ENCODE measurements around the gene PNPLA1.

Gene PNPLA1

DNA sequence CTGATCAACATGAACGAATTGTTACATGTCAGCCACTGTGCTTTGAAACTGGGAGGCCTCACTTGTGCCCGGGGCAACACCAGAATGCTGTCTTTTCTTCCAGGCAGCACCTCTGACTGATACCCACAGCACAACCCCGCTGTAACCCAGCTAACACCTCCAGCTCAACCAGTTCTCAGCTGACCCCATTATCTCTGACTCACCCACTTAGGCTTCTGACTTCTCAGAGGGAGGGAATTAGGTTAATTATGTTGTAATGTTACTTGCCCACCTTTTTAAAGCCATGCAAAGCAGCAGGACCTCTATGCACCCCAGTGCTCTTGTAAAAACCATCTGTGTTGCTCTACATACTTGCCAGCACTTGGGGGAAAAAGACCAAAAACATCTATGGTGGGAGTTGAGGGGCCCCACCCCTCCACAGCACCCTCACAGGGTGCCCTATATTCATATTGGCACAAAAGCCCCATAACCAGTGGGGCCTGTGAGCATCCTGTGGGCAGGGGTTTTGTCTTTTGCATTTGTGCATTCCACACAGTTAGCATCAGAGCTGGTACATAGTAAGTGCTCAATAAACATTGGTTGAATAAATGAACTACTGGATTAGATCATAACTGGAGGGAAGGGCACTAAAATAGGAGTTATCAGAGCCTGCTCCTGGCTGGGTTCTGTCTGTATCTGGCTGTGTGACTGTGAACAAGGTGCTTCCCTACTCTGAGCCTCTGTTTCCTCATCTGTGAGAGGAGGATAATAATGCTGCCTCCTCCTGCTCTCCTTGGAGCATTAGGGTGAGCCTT is 44.6 kb downstream of the PNPLA1 start:
- no peak for DNase-seq (ENCODE audit: low read depth in 2 of 2, low spot score in 1 of 2)

DNA sequence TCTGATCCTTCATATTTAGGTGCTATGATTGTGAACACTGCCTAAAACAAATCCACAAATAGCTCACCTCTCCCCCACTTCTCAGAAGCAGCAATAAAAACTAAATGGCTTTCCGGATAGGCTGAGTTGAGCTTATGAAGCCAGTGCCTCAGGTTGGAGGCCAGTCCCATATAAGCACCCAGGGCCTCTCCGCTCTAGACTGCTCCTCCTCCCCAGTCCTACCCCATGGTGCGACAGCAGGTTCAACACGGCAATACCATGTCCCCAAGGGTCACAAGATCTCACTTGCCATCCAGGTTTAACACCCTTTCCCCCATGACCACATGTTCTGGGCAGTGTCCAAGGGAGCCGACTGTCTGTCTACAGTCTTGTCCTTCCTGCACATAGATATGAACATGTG is 46.1 kb downstream of the PNPLA1 start:
- DNase-seq (ENCODE audit: low read depth in 2 of 2, low spot score in 1 of 2): no peak

DNA sequence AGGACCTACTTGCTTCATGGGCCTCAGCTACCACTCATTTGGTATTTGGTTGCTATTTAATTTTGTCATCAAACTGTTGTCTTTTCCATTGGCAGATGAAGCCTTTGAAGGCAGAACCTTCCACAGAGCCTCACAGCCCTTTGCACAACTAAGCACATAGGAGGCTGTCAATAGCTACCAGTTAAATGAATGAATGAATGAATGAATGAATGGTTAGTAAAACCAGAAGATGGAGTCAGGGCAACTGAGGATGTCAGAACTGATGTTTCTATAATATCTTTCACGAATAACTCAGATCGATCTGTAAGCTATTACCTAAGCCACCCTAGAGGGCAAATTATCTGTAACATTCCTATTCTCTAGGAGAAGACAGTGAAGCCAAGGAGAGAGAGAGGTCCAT is 47.8 kb downstream of the PNPLA1 start:
- DNase-seq (ENCODE audit: low read depth in 2 of 2, low spot score in 1 of 2): no peak

DNA sequence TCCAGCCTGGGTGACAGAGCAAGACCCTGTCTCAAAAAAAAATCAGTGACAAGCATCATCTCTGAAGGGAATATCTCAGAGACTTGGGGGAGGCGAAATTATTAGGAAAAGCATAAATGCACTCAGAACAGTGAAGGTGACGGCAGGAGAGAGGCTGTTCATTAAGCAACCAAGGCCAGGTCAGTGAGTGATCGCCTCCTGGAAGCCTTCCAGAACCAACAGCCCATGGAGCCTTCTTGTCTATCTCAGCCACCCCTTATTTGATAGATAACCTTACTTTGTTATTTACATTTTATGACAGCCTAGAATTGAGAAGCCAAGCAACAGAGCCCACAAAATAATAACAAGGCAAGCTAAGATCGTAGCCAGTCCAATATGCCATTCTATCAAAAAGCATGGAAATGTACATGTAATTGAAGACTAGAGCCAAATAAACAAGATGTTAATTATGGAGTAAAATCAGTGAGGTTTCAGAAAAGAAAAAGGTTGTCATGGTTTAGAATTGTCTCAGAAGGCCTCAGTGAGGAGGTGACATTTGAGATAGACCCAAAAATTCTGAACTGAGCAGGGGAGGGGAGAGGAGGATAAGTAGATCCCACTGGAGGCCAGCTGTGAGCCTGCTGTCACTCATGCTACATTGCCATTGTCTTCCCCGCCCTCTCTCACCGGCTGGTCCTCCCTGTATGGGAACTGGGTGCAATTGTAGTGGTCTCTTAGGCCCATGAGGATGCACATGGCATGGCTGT is 49.0 kb downstream of the PNPLA1 start:
- DNase-seq (ENCODE audit: low read depth in 2 of 2, low spot score in 1 of 2): no peak

DNA sequence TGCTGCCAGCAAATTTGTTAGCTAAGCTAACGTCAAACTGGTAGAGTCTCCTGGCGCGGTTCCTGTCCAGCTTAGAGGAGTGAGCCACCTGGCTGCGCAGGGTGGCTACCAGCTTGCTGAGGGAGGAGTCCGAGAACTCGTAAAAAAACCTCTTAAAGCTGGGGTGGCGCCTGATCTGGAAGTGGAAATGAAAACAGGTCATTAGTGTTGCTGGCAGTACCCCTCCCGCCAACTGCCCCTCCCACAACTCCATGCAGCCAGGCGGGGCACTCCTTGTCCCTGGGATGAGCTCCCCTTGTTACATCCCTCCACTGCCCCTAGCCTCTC is 49.5 kb downstream of the PNPLA1 start:
- DNase-seq (ENCODE audit: low read depth in 2 of 2, low spot score in 1 of 2): no peak

DNA sequence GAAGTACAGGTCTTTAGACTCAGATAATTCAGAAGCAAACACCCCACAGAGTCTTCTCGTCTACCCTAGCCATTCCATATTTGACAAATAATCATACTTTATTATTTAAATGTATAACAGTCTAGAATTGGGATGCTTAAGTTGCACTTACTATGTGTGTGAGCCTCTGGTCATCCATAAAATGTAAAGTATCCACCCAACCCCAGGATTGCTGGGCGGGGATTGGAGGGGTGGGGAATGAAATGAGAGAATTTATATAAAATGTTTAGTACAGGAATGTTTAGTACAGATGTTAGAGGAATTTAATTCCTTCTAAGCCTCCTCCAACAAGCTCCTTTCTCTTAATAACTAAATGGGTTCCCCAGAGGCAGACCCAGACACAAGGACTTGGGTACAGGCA is 50.0 kb downstream of the PNPLA1 start:
- no peak for DNase-seq (ENCODE audit: low read depth in 2 of 2, low spot score in 1 of 2)

DNA sequence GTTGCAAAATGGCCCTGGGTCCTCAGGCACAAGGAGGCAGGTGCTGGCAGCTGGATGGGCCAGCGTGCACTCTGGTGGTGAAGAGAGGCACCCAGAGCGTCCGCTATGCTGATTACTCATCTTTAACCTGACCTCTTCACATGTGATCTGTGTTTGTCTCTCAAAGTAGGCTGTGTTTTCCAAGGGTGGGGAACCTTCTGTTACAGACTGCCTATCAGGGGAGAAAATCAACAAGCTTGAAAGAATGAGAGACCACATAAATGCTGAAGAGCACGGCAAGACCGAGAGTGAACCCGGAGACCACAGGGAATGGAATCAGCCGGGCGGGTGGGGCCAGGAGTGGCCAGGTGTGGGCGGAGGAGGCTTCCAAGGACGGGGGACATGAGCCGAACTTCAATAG is 50.6 kb downstream of the PNPLA1 start:
- no peak for DNase-seq (ENCODE audit: low read depth in 2 of 2, low spot score in 1 of 2)

DNA sequence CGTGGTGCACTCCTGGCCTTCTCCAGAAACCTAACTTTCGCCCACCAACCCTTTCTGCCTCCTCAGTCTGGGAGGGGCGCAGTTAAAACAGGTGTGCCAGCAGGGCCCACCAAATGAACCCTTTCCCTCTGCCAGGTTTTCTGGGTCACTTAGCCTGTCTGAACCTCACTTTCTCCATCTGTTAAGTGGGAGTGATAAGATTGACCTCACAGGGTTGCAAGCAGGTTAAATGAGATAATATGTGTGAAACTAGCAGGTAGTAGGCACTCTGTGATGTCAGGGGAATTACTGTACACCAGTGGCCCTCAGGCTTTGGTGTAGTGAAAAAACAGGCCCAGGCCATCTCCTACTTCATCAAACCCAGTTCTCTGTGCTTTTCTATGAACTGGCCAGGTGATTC is 52.7 kb downstream of the PNPLA1 start:
- DNase-seq (ENCODE audit: low read depth in 2 of 2, low spot score in 1 of 2): no peak

DNA sequence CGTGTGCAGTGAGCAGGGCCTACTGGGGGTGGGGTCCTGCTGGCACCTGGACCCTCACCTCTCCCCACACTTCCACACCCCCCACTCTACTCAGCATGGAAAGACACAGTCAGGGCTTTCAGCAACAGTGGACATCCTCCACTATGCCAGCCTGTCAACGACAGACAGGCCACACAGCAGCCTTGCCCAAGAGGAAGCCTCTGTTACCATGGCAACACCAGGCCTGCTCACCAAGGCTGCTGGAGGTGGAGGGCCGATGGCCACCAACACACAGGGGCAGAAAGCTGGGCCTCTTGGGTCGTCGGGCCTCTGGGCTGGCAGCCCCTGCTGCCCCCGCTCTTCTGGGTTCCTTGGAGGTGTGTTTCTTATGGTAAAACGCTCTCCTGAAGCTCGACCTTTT is 53.2 kb downstream of the PNPLA1 start:
- DNase-seq (ENCODE audit: low read depth in 2 of 2, low spot score in 1 of 2): no peak

DNA sequence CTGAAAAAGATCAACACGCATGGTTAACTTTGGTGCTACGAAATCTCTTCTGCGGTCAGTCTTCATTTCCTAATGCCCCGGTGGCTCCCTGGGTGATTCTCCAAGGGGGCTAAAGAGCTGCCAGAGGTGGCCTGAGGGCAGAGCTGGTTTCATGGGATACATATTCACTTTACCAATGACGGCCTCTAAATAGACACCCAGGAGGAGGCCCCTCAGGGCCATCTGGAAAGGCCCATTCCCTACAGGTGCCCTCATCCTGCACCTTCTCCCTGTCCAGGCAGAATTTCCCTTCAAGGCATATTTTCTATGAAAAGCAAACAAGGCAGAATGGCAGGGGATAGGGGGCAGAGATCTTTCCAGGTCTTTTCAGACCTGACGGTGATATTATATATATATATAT is 54.3 kb downstream of the PNPLA1 start:
- no peak for DNase-seq (ENCODE audit: low read depth in 2 of 2, low spot score in 1 of 2)

DNA sequence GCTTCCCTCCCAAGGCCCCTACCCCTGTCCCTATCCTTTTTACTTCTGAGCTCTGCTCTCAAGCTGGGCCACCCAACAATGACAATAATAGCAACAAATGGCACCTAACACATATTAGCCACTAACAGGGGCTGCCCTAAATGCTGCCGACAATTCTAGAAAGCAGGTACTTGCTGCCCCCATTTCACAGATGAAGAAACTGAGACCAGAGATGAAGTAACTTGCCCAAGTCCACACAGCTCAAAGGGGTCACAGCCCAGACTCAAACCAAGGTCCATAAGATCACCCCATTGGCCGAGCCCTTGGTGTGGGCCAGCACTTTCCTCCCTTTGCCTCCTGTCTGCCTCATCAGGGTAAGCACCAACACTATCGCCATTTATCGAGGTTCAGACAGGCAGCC is 54.9 kb downstream of the PNPLA1 start:
- no peak for DNase-seq (ENCODE audit: low read depth in 2 of 2, low spot score in 1 of 2)

DNA sequence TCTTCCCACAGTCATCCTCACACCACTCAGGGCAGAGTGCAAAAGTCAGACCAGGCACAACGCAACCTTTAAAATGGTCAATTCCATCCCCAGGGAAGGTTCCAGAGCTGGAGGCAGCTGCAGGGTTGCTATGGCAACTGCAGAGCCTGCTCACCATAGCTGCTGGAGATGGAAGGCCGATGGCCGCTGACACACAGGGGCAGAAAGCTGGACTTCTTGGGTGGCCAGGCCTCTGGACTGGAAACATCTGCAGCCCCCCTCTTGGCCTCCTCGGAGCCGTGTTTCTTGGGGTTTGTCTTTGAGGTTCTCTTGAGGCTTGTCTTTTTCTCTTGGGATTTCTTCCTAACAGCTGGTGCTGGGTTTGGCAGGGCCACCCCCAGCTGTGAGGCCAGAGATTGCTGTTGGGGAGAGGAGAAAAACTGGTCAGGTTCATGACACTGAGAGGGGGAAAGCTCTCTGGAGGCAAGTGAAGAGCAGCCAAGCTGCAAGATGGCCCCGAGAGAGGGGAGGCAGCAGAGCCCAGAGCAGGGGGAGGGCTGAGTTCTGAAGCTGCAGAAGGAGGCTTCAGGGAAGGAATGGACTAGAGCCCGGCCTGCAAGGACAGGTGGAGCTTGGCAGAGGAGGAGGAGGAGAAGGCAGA is 56.6 kb downstream of the PNPLA1 start:
- DNase-seq (ENCODE audit: low read depth in 2 of 2, low spot score in 1 of 2): no peak

DNA sequence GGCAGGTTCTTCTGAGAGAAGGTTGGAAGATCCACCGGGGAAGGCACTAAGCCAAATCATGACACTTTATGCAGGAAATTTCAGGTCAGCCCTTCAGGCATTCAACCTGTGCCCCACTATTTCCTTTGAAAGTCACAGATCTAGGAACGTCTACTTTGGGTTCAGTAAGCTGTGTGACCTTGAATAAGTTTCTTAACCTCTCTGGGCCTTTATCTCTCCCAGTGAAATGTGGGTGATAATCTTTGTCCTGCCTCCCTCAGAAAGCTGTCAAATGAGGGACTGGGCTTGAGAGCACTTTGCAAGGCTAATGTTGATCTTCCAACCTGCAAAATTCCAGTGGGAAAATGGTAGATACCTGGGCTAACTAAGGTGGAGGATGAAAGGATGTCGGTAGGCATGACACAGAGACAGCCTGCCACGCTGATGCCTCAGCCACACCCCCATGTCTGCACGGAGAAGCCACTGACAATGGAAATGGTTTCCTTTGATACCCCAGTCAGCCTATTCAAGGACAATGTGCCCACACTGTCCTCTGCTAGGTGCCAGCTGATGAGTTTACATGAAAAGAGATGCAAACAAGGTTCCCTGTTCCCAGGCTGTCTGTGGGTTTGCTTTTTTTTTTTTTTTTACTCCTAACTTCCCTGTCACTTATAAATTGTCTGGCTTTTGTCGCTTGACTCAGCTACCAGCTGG is 57.5 kb downstream of the PNPLA1 start:
- no peak for DNase-seq (ENCODE audit: low read depth in 2 of 2, low spot score in 1 of 2)

DNA sequence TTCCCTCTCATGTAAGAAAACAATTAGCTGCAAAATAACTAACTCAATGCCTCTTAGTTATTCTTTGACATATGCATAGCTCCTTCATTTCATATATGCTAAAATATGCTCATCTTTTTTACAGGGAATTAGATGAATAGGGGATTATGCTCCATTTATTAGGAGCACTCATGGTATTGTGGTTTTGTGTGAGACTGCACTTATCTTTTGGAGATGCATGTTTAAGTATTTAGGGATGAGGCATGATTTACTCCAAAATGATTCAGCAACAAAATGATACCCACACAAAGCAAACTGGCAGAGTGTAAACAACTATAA is 58.0 kb downstream of the PNPLA1 start:
- DNase-seq (ENCODE audit: low read depth in 2 of 2, low spot score in 1 of 2): no peak

DNA sequence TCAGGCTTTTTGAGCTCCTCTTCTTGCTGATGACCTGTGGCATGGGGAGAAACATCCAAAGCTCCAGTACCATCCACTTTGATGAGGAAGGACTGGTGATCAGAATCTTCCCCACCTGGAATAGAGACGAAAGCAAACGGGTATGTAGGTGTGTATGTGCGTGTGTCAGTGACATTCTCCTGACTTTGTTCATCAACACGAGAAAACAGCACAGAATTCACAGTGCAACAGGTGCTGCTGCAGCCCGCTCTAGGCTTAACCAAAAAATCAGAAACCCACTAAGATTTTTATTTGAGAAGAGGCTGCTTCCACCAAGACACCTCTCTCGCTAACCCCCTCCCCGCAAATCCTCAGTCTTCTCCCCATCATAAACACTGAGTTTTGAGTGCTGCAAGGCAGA is 58.7 kb downstream of the PNPLA1 start:
- DNase-seq (ENCODE audit: low read depth in 2 of 2, low spot score in 1 of 2): no peak

DNA sequence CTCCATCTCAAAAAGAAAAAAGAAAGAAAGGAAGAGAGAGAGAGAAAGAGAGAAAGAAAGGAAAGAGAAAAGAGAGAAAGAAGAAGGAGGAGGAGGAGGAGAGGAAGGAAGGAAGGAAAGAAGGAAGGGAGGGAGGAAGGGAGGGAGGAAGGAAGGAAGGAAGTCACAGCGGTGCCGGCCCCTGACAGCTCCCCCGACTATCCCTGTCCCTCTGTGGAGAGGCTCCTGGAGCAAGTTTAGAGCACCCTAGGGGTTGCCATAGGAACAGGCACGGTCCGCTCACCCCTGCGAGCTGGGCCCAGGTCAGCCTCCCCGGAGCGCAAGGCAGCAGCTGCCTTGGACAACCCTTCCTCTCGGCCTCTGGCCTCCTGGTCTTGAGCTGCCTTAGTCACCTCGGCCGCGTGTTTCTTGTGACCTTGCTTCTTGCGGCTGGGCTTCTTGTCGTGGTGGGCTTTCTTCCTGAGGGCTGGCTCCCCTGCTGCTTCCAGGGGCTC is 60.0 kb downstream of the PNPLA1 start:
- DNase-seq (ENCODE audit: low read depth in 2 of 2, low spot score in 1 of 2): no peak

DNA sequence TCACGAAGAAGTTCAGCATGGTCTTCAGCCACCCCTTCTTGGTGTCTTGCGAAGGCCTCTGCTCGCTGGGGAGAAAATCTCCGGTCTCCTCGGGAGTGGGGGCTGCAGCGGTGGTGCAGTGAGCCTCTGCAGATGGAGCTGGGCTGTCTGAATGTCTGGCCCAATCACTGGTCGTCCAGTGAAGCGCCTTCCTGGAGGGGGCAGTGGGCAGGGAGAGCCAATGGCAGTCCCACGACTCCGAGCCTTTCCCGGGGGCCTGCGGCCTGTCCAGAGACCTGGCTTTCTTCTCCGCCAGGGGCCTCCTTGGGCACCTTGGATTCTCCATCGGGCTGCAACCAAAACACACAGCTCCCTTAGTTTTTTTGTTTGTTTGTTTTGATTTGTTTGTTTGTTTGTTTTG is 60.5 kb downstream of the PNPLA1 start:
- DNase-seq (ENCODE audit: low read depth in 2 of 2, low spot score in 1 of 2): no peak

DNA sequence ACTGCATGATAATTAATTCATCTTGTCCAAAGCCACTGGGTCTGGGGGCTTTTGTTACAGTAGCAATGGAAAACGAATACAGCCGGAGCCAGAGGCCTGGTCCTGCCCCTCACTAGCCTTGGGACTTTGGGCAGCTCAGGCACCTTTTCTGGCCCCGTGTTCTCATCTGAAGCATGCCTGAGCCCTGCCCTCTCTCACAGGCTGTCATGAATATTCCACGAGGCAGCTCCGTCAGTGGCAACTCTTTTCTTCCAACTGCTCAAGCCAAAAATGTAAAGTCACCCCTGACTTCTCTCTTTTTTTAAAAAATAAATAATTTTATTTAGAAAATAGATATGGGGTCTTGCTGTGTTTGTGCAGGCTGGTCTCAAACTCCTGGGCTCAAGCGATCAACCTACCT is 61.5 kb downstream of the PNPLA1 start:
- DNase-seq (ENCODE audit: low read depth in 2 of 2, low spot score in 1 of 2): no peak

DNA sequence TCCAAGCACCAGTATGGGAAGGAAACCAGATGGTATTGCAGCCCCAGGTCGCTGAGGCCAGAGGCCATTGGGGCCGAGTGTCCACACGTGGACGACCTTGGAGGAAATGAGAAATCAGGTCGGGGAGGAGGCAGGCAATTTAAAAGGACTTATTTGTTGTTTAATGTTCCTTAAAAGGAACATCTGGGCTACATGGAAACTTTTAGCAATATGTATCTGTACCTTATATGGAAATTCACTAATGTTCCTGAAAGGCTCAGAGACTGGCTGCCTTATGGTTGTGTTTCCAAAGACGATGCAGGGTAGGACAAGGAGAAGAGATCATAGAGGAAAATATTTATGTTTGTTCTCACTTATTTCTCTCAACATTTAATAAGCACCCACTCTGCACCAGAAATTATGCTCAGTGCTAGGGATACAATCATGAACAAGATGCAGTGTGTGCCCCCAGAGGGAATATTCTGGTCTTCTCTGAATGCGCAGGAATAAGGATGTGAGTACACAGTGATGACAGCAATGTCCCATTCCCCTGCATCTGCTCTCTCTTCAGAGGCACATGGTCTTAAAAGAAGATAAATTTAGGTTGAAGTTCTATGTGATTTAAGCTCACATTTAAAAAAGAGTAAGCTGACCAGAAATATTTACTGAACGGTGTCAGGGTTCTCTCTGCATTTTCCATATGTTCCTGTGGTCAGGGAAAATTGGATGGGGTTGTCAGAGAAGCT is 63.5 kb downstream of the PNPLA1 start:
- DNase-seq (ENCODE audit: low read depth in 2 of 2, low spot score in 1 of 2): no peak

DNA sequence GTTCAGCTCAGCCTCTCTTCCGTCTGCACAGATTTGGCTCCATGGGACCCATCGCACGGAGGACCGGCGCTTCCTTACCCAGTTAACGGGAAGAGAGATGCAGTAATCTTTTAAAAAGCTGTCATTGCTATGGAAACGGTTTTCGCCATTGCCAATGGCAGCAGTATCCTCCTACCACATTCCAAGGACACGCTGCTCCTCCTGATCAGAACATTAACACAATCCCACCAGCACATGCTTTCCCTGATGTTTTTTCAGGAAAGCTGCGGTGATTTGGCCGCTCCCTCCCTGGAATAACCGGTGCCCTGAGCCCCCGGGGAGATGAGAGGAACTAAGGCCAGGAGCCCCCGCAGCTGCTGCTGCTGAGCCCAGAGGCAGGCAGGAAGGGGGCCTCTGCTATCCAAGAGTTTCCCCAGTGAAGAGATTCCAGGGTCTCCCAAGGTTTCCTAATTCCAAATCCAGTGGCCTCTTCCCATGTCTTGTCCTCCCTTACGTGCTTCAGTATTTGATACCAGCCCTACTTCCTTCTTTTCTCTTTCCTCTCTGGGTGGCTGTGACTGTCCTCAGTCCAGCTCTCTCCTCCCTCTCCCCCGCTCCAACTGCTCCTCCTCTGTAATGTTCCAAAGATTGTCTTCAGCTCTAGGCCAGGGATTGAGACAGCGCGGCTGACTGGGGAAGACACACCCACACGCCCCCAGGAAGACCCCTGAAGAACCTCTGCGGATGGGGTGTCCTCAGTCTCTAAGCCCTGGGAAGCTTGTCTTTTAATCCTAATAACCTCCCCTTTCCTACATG is 64.3 kb downstream of the PNPLA1 start:
- no peak for DNase-seq (ENCODE audit: low read depth in 2 of 2, low spot score in 1 of 2)
